Sigmoid colon (tissue), 3 donors: ENCODE data around the gene SSMEM1.

Source experiments
- CTCF ChIP-seq, 4 experiments: fragments of 450-650 bp in 3 of 4; fragments of 200-600 bp in 1 of 4; IDR thresholded peaks; one replicate each; pipeline ENCODE4 v1.5.1; 2016 to 2019; ENCODE audit warnings: antibody characterized with exemption in 4 of 4, mild to moderate bottlenecking in 3 of 4, moderate library complexity in 2 of 4
- POLR2A ChIP-seq, 2 donors: fragments of 450-650 bp; IDR thresholded peaks; one replicate each; pipeline ENCODE4 v1.6.1; 2016; ENCODE audit warnings: antibody characterized with exemption in 2 of 2, mild to moderate bottlenecking in 2 of 2, moderate library complexity in 2 of 2

DNA sequence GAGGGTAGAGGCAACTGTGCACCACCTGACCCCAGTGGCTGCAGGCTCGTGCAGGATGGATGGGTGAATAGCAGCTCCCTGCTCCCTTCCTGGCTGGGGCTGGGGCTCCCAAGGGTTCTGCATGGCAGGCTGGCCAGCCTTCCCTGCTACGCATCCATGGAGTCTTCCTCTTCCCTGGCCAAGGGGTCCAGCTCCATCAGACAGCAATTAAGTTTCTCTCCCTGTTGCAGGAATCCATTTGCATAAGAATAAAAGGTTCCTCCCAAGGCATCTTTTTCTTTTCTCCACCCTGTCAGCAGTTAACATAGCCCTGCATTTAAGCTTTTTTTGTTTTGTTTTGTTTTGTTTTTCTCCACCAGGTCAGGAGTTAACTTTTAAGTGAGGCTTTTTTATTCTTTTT lies 49.0 kb downstream of the SSMEM1 start:
- TF ChIP-seq CTCF (IDR thresholded peaks at IDR 0.05) (no peak), POLR2A (IDR thresholded peaks at IDR 0.05) (no peak)
